ELF-1 (cell line): ENCODE data around the gene SPTBN1.

Experiments
- DNase-seq: peaks from one replicate; pipeline ENCODE4 v3.0.0-alpha.2; 2016; ENCODE audit warnings: low read depth, low spot score

The SPTBN1 gene

GRCh38 chr2:54573537-54573919 is 117.4 kb downstream of the SPTBN1 start:
- no peak for DNase-seq

- peak; percentile 55 for DNase-seq
These were observed 118.2 kb downstream of the SPTBN1 start for GRCh38 chr2:54574107-54574859.

- DNase-seq: no peak
These were observed 118.7 kb downstream of the SPTBN1 start for GRCh38 chr2:54574860-54575247.

GRCh38 chr2:54575379-54575888 is 119.3 kb downstream of the SPTBN1 start:
- no peak for DNase-seq

GRCh38 chr2:54577035-54577434 is 120.9 kb downstream of the SPTBN1 start:
- no peak for DNase-seq

- no peak for DNase-seq
These were observed 122.0 kb downstream of the SPTBN1 start for GRCh38 chr2:54577944-54578647.

GRCh38 chr2:54578648-54579045 is 122.5 kb downstream of the SPTBN1 start:
- DNase-seq: no peak

- DNase-seq: no peak
These were observed 123.0 kb downstream of the SPTBN1 start for GRCh38 chr2:54579061-54579681.

GRCh38 chr2:54579682-54580620 is 123.8 kb downstream of the SPTBN1 start:
- DNase-seq: no peak

- no peak for DNase-seq
These were observed 125.4 kb downstream of the SPTBN1 start for GRCh38 chr2:54581326-54582039.

GRCh38 chr2:54582987-54583386 is 126.9 kb downstream of the SPTBN1 start:
- DNase-seq: no peak

- DNase-seq: no peak
These were observed 128.5 kb downstream of the SPTBN1 start for GRCh38 chr2:54584598-54584997.

- no peak for DNase-seq
These were observed 129.1 kb downstream of the SPTBN1 start for GRCh38 chr2:54585136-54585733.

GRCh38 chr2:54586062-54586461 is 129.9 kb downstream of the SPTBN1 start:
- no peak for DNase-seq

GRCh38 chr2:54586494-54586893 is 130.4 kb downstream of the SPTBN1 start:
- no peak for DNase-seq

GRCh38 chr2:54587171-54588016 is 131.3 kb downstream of the SPTBN1 start:
- no peak for DNase-seq

GRCh38 chr2:54588244-54588899 is 132.2 kb downstream of the SPTBN1 start:
- DNase-seq: no peak

GRCh38 chr2:54589038-54589339 is 132.9 kb downstream of the SPTBN1 start:
- DNase-seq: no peak
